CD8-positive, alpha-beta memory T cell (primary cell): ENCODE data around the gene SNX10. TPM values are rescaled to one million over a fixed set of nuclear protein-coding genes. Genes with fewer than 3 reads are reported as not detected.

ENCODE experiments used
- CTCF ChIA-PET: fragments of 350-600 bp; sonication (Branson Sonifier 250); formaldehyde crosslinking; loops from one replicate; lab custom pipeline; 2021; ENCODE audit warnings: antibody characterized with exemption; lab: Charles Lee
- POLR2A ChIA-PET: fragments of 350-600 bp; sonication (Branson Sonifier 250); formaldehyde crosslinking; loops from one replicate; lab custom pipeline; 2021; ENCODE audit warnings: antibody characterized with exemption; lab: Charles Lee
- DNase-seq, 5 donors: peaks; one replicate each; pipeline versions ENCODE4 v3.0.0 to v3.0.0-alpha.2; 2020 to 2022; ENCODE audit warnings: mixed read lengths in 1 of 5
- H3K27ac ChIP-seq: one replicate; pipeline ENCODE4 v1.7.0; 2013; ENCODE audit warnings: low read depth, mild to moderate bottlenecking, low read length, moderate library complexity
- H3K27me3 ChIP-seq: 2 replicates; pipeline ENCODE4 v1.7.0; 2013; ENCODE audit warnings: low read length, mild to moderate bottlenecking; ENCODE audit not compliant: insufficient read depth, poor library complexity, severe bottlenecking
- H3K36me3 ChIP-seq: 2 replicates; pipeline ENCODE4 v1.7.0; 2013; ENCODE audit warnings: mild to moderate bottlenecking, low read length, moderate library complexity; ENCODE audit not compliant: insufficient read depth
- H3K4me1 ChIP-seq: 2 replicates; pipeline ENCODE4 v1.7.0; 2013; ENCODE audit warnings: mild to moderate bottlenecking, low read length, moderate library complexity; ENCODE audit not compliant: insufficient read depth
- H3K4me3 ChIP-seq: 2 replicates; pipeline ENCODE4 v1.7.0; 2013; ENCODE audit warnings: mild to moderate bottlenecking, low read length
- H3K9me3 ChIP-seq: 2 replicates; pipeline ENCODE4 v1.7.0; 2013; ENCODE audit warnings: mild to moderate bottlenecking, low read length
- H3K27ac Mint-ChIP-seq, 8 donors: one replicate each; pipeline ENCODE4 v1.8.0; 2020 to 2021; ENCODE audit warnings: mixed read lengths in 8 of 8, mild to moderate bottlenecking in 6 of 8, inconsistent platforms in 3 of 8, moderate library complexity in 3 of 8
- H3K27me3 Mint-ChIP-seq, 2 donors: one replicate each; pipeline ENCODE4 v1.8.0; 2020 to 2021; ENCODE audit warnings: mixed read lengths in 2 of 2, mild to moderate bottlenecking in 1 of 2, moderate library complexity in 1 of 2
- H3K36me3 Mint-ChIP-seq, 3 donors: one replicate each; pipeline ENCODE4 v1.8.0; 2020 to 2021; ENCODE audit warnings: mixed read lengths in 3 of 3, inconsistent platforms in 1 of 3, mild to moderate bottlenecking in 1 of 3
- H3K4me1 Mint-ChIP-seq, 3 donors: one replicate each; pipeline ENCODE4 v1.8.0; 2020 to 2021; ENCODE audit warnings: mixed read lengths in 3 of 3, inconsistent platforms in 1 of 3, mild to moderate bottlenecking in 1 of 3
- H3K4me3 Mint-ChIP-seq, 7 donors: one replicate each; pipeline ENCODE4 v1.8.0; 2020 to 2021; ENCODE audit warnings: mixed read lengths in 7 of 7, mild to moderate bottlenecking in 6 of 7, moderate library complexity in 4 of 7, inconsistent platforms in 2 of 7
- H3K9me3 Mint-ChIP-seq, 5 donors: one replicate each; pipeline ENCODE4 v1.8.0; 2020 to 2022; ENCODE audit warnings: mixed read lengths in 5 of 5, mild to moderate bottlenecking in 3 of 5, moderate library complexity in 2 of 5, inconsistent platforms in 1 of 5
- polyA plus RNA-seq: library from polyadenylated mRNA; unstranded; fragments of 300-500 nt; fragmentation: Illumina TruSeq; gene quantifications from one replicate; pipeline ENCODE4 v1.2.3, GENCODE V29; 2021
- total RNA-seq, 2 experiments: library from RNA; stranded (reverse); gene quantifications; one replicate each; pipeline ENCODE4 v1.2.3, GENCODE V29; 2021

SNX10 gene
- total and polyA plus RNA-seq, 3 experiments from 2014 or later, result 30.9 to 45.0 (median 40.5) TPM

GRCh38 chr7:26311798-26312197 is 20.1 kb downstream of the SNX10 start:
- H3K9me3 ChIP-seq, result no peaks in the 10 kb centered on the region
- H3K27ac ChIP-seq, result no peak overlapping the region
- no peak overlapping the region for H3K4me3 ChIP-seq
- DNase-seq, result no peak
- Mint-ChIP-seq H3K27ac (no peak overlapping the region), H3K9me3 (no peaks in the 10 kb centered on the region), H3K36me3 (peaks cover 0 to 26% (median 16%) of the 10 kb centered on the region in 3 donors), H3K4me1 (peaks cover 8 to 26% (median 12%) of the 10 kb centered on the region in 3 donors), H3K4me3 (no peak overlapping the region), H3K27me3 (no peaks in the 10 kb centered on the region)
- CTCF ChIA-PET, result no interaction called here
- H3K36me3 ChIP-seq, result no peaks in the 10 kb centered on the region
- H3K4me1 ChIP-seq, result no peaks in the 10 kb centered on the region
- POLR2A ChIA-PET, result no interaction called here
- no peaks in the 10 kb centered on the region for H3K27me3 ChIP-seq

GRCh38 chr7:26317211-26317610 is 25.5 kb downstream of the SNX10 start:
- Mint-ChIP-seq H3K9me3 (no peaks in the 10 kb centered on the region), H3K4me1 (peaks cover 7 to 22% (median 11%) of the 10 kb centered on the region in 3 donors), H3K36me3 (peaks cover 0 to 14% (median 2%) of the 10 kb centered on the region in 3 donors), H3K4me3 (no peak overlapping the region), H3K27me3 (no peaks in the 10 kb centered on the region), H3K27ac (peak overlapping the region in 1 of 8 donors; percentile 67)
- no peaks in the 10 kb centered on the region for H3K4me1 ChIP-seq
- ChIA-PET CTCF (no interaction called here), POLR2A (no interaction called here)
- H3K9me3 ChIP-seq, result no peaks in the 10 kb centered on the region
- H3K27ac ChIP-seq, result no peak overlapping the region
- no peaks in the 10 kb centered on the region for H3K27me3 ChIP-seq
- H3K36me3 ChIP-seq, result no peaks in the 10 kb centered on the region
- DNase-seq, result no peak
- H3K4me3 ChIP-seq, result no peak overlapping the region

GRCh38 chr7:26318921-26319320 is 27.3 kb downstream of the SNX10 start:
- DNase-seq, result no peak
- Mint-ChIP-seq H3K4me3 (no peak overlapping the region), H3K27ac (peak overlapping the region in 3 of 8 donors; percentile 8 to 40 (median 13)), H3K36me3 (peaks cover 0 to 17% (median 6%) of the 10 kb centered on the region in 3 donors), H3K4me1 (peaks cover 10 to 23% (median 10%) of the 10 kb centered on the region in 3 donors), H3K27me3 (no peaks in the 10 kb centered on the region), H3K9me3 (no peaks in the 10 kb centered on the region)
- no peak overlapping the region for H3K4me3 ChIP-seq
- ChIA-PET CTCF (interaction anchor here (1.4 kb wide), 1 partner anchor 13 kb away, joined by 3 read pairs; no protein-coding TSS in a partner anchor), POLR2A (interaction anchor here (1.0 kb wide), 1 partner anchor 117 kb away, joined by 3 read pairs; the partner anchor contains the start of gene CBX3)
- no peak overlapping the region for H3K27ac ChIP-seq
- no peaks in the 10 kb centered on the region for H3K9me3 ChIP-seq
- H3K4me1 ChIP-seq, result no peaks in the 10 kb centered on the region
- H3K27me3 ChIP-seq, result no peaks in the 10 kb centered on the region
- H3K36me3 ChIP-seq, result no peaks in the 10 kb centered on the region

- no peaks in the 10 kb centered on the region for H3K4me1 ChIP-seq
- no peaks in the 10 kb centered on the region for H3K27me3 ChIP-seq
- peaks cover 0 to 19% (median 8%) of the 10 kb centered on the region in 3 donors for H3K36me3 Mint-ChIP-seq
- H3K4me3 ChIP-seq, result no peak overlapping the region
- H3K9me3 ChIP-seq, result no peaks in the 10 kb centered on the region
- no peak overlapping the region for H3K4me3 Mint-ChIP-seq
- no peaks in the 10 kb centered on the region for H3K9me3 Mint-ChIP-seq
- POLR2A ChIA-PET, result interaction anchor here (1.0 kb wide), 1 partner anchor 118 kb away, joined by 3 read pairs; the partner anchor contains the start of gene CBX3
- H3K27me3 Mint-ChIP-seq, result no peaks in the 10 kb centered on the region
- H3K4me1 Mint-ChIP-seq, result peaks cover 10 to 23% (median 10%) of the 10 kb centered on the region in 3 donors
- peak overlapping the region in 2 of 8 donors; percentile 59 to 61 for H3K27ac Mint-ChIP-seq
- H3K36me3 ChIP-seq, result no peaks in the 10 kb centered on the region
- no peak overlapping the region for H3K27ac ChIP-seq
- CTCF ChIA-PET, result interaction anchor here (1.4 kb wide), 1 partner anchor 12 kb away, joined by 3 read pairs; no protein-coding TSS in a partner anchor
- DNase-seq, result no peak
Observed at GRCh38 chr7:26319636-26320035, 28.0 kb downstream of the SNX10 start.

- H3K27ac Mint-ChIP-seq, result peak overlapping the region in 1 of 8 donors; percentile 21
- no peaks in the 10 kb centered on the region for H3K27me3 ChIP-seq
- POLR2A ChIA-PET, result no interaction called here
- H3K36me3 ChIP-seq, result no peaks in the 10 kb centered on the region
- no peaks in the 10 kb centered on the region for H3K4me1 ChIP-seq
- CTCF ChIA-PET, result interaction anchor here (1.1 kb wide), 1 partner anchor 49 kb away, joined by 3 read pairs; no protein-coding TSS in a partner anchor
- H3K27me3 Mint-ChIP-seq, result no peaks in the 10 kb centered on the region
- H3K4me3 ChIP-seq, result no peak overlapping the region
- H3K9me3 ChIP-seq, result no peaks in the 10 kb centered on the region
- H3K27ac ChIP-seq, result no peak overlapping the region
- H3K36me3 Mint-ChIP-seq, result peaks cover 0 to 19% (median 8%) of the 10 kb centered on the region in 3 donors
- H3K9me3 Mint-ChIP-seq, result no peaks in the 10 kb centered on the region
- DNase-seq, result no peak
- H3K4me1 Mint-ChIP-seq, result peaks cover 10 to 23% (median 10%) of the 10 kb centered on the region in 3 donors
- no peak overlapping the region for H3K4me3 Mint-ChIP-seq
Observed at GRCh38 chr7:26320878-26321277, 29.2 kb downstream of the SNX10 start.

GRCh38 chr7:26321435-26321834 is 29.8 kb downstream of the SNX10 start:
- peaks cover 0 to 19% (median 8%) of the 10 kb centered on the region in 3 donors for H3K36me3 Mint-ChIP-seq
- H3K9me3 Mint-ChIP-seq, result no peaks in the 10 kb centered on the region
- H3K27me3 Mint-ChIP-seq, result no peaks in the 10 kb centered on the region
- H3K4me3 Mint-ChIP-seq, result no peak overlapping the region
- no peaks in the 10 kb centered on the region for H3K27me3 ChIP-seq
- POLR2A ChIA-PET, result no interaction called here
- no peak for DNase-seq
- H3K27ac ChIP-seq, result no peak overlapping the region
- H3K4me3 ChIP-seq, result no peak overlapping the region
- CTCF ChIA-PET, result interaction anchor here (1.1 kb wide), 1 partner anchor 48 kb away, joined by 3 read pairs; no protein-coding TSS in a partner anchor
- peaks cover 10 to 23% (median 12%) of the 10 kb centered on the region in 3 donors for H3K4me1 Mint-ChIP-seq
- no peaks in the 10 kb centered on the region for H3K4me1 ChIP-seq
- no peaks in the 10 kb centered on the region for H3K36me3 ChIP-seq
- H3K27ac Mint-ChIP-seq, result no peak overlapping the region
- no peaks in the 10 kb centered on the region for H3K9me3 ChIP-seq

- H3K36me3 ChIP-seq, result no peaks in the 10 kb centered on the region
- H3K4me3 ChIP-seq, result no peak overlapping the region
- ChIA-PET POLR2A (no interaction called here), CTCF (no interaction called here)
- Mint-ChIP-seq H3K27ac (no peak overlapping the region), H3K27me3 (no peaks in the 10 kb centered on the region), H3K4me1 (peaks cover 25 to 30% (median 26%) of the 10 kb centered on the region in 3 donors), H3K9me3 (no peaks in the 10 kb centered on the region), H3K36me3 (peaks cover 6 to 22% (median 8%) of the 10 kb centered on the region in 3 donors), H3K4me3 (no peak overlapping the region)
- H3K9me3 ChIP-seq, result no peaks in the 10 kb centered on the region
- H3K27ac ChIP-seq, result no peak overlapping the region
- no peaks in the 10 kb centered on the region for H3K27me3 ChIP-seq
- no peak for DNase-seq
- no peaks in the 10 kb centered on the region for H3K4me1 ChIP-seq
Observed at GRCh38 chr7:26326211-26326610, 34.5 kb downstream of the SNX10 start.

GRCh38 chr7:26328498-26329390 is 37.1 kb downstream of the SNX10 start:
- ChIA-PET POLR2A (no interaction called here), CTCF (no interaction called here)
- Mint-ChIP-seq H3K9me3 (no peaks in the 10 kb centered on the region), H3K36me3 (peaks cover 6 to 16% (median 14%) of the 10 kb centered on the region in 3 donors), H3K4me1 (peaks cover 25 to 38% (median 38%) of the 10 kb centered on the region in 3 donors), H3K27me3 (no peaks in the 10 kb centered on the region), H3K27ac (peak overlapping the region in 1 of 8 donors; percentile 58), H3K4me3 (no peak overlapping the region)
- Histone ChIP-seq H3K36me3 (no peaks in the 10 kb centered on the region), H3K9me3 (no peaks in the 10 kb centered on the region), H3K27ac (no peak overlapping the region), H3K4me1 (no peaks in the 10 kb centered on the region), H3K4me3 (no peak overlapping the region), H3K27me3 (no peaks in the 10 kb centered on the region)
- no peak for DNase-seq
